ENCODE data around the gene SATB2. TPM values are rescaled to one million over a fixed set of nuclear protein-coding genes. Genes with fewer than 3 reads are reported as not detected.

The SATB2 gene
- total RNA-seq, 1 donor from 2014 or later: 5.5 TPM

DNA sequence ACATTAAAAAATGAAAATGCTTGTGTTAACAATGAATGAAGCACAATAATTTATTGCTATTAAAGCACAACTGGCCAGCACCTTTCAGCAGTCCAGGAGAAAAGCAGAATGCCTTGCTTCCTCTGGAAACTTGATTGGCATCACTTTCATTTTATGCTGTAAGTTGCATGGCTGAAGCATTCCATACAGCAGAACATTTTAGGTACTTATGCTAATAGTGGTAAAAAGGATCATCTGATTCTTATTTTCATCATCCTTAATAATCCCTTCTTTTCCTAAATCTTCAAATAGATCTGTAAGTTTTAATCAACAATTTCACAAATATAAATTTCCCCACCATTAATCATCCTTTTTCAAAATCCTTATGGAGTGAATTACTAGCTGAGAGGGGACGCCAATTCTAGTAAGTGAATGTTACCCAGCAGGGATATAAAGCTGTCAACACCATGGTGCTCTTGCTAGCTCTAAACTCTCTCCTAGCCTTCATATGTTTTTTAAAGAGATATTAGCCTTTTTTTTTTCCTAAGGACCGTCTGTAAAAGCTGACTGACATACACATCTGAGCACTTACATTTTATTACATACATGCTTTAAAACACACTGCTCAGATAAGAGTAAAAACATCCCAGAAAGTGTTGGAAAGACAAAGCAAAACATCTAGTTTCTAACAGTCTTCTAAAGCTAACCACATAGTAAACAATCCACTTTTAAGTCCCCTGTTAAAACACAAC, 5.3 kb downstream of the SATB2 start:
- no peaks in the 10 kb centered on the region for H3K36me3 ChIP-seq (ENCODE audit: control insufficient read depth, insufficient read depth, low read length)
- H3K27me3 ChIP-seq (ENCODE audit: control insufficient read depth, insufficient read depth, low read length): peaks cover 3% of the 10 kb centered on the region
- no peak for DNase-seq (ENCODE audit: low read depth)
- TF ChIP-seq CTCF (IDR thresholded peaks at IDR 0.05; ENCODE audit: insufficient read depth, low read length, poor library complexity, severe bottlenecking): no peak
- H3K4me3 ChIP-seq (ENCODE audit: low read depth, low read length): no peak overlapping the region

DNA sequence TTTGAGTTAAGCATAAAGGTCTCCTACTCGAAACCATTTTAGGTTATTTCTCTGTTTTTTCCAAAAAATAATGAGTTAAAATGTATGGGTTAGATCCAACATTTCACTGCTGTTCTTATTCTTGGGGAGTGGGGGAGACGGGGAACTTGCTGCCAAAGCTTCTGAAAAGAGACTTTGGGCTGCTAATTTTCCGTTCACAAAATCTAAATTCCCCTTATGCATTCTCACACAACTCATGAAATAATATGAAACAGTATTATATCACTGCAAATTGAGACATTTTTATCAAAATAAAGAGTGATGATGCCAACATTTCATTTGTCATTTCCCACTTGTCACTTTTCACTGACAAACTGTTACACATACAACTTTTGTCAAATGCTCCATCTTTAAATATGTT, 7.8 kb downstream of the SATB2 start:
- Histone ChIP-seq H3K4me3 (ENCODE audit: low read depth, low read length) (no peak overlapping the region), H3K36me3 (ENCODE audit: control insufficient read depth, insufficient read depth, low read length) (no peaks in the 10 kb centered on the region), H3K27me3 (ENCODE audit: control insufficient read depth, insufficient read depth, low read length) (no peaks in the 10 kb centered on the region)
- TF ChIP-seq CTCF (IDR thresholded peaks at IDR 0.05; ENCODE audit: insufficient read depth, low read length, poor library complexity, severe bottlenecking): no peak
- DNase-seq (ENCODE audit: low read depth): no peak

GRCh38 chr2:199449455-199449854, 8.3 kb downstream of the SATB2 start:
- DNase-seq (ENCODE audit: low read depth): no peak
- Histone ChIP-seq H3K4me3 (ENCODE audit: low read depth, low read length) (no peak overlapping the region), H3K36me3 (ENCODE audit: control insufficient read depth, insufficient read depth, low read length) (no peaks in the 10 kb centered on the region), H3K27me3 (ENCODE audit: control insufficient read depth, insufficient read depth, low read length) (no peaks in the 10 kb centered on the region)
- no peak for TF ChIP-seq CTCF (IDR thresholded peaks at IDR 0.05; ENCODE audit: insufficient read depth, low read length, poor library complexity, severe bottlenecking)

- DNase-seq (ENCODE audit: low read depth): no peak
- no peak for TF ChIP-seq CTCF (IDR thresholded peaks at IDR 0.05; ENCODE audit: insufficient read depth, low read length, poor library complexity, severe bottlenecking)
- H3K27me3 ChIP-seq (ENCODE audit: control insufficient read depth, insufficient read depth, low read length): no peaks in the 10 kb centered on the region
- H3K4me3 ChIP-seq (ENCODE audit: low read depth, low read length): no peak overlapping the region
- no peaks in the 10 kb centered on the region for H3K36me3 ChIP-seq (ENCODE audit: control insufficient read depth, insufficient read depth, low read length)
These were observed 10.7 kb downstream of the SATB2 start for GRCh38 chr2:199446996-199447576.

GRCh38 chr2:199444749-199445148, 13.0 kb downstream of the SATB2 start:
- Histone ChIP-seq H3K27me3 (ENCODE audit: control insufficient read depth, insufficient read depth, low read length) (no peaks in the 10 kb centered on the region), H3K4me3 (ENCODE audit: low read depth, low read length) (no peak overlapping the region), H3K36me3 (ENCODE audit: control insufficient read depth, insufficient read depth, low read length) (no peaks in the 10 kb centered on the region)
- no peak for DNase-seq (ENCODE audit: low read depth)
- TF ChIP-seq CTCF (IDR thresholded peaks at IDR 0.05; ENCODE audit: insufficient read depth, low read length, poor library complexity, severe bottlenecking): no peak
